B cell (primary cell): ENCODE measurements around the gene ITSN1. TPM values are rescaled to one million over a fixed set of nuclear protein-coding genes. Genes with fewer than 3 reads are reported as not detected.

Experiments
- ATAC-seq: fragments of 200-7000 bp; cut with Tn5 transposase; one replicate; pipeline ENCODE4 v1.10.0; 2021; ENCODE audit warnings: low read depth, mild to moderate bottlenecking, moderate number of reproducible peaks, moderate library complexity
- CTCF ChIA-PET: fragments of 350-600 bp; sonication (Branson Sonifier 250); formaldehyde crosslinking; loops from one replicate; lab custom pipeline; 2021; ENCODE audit warnings: antibody characterized with exemption, inconsistent platforms; lab: Charles Lee
- POLR2A ChIA-PET: fragments of 350-600 bp; sonication (Branson Sonifier 250); formaldehyde crosslinking; loops from one replicate; lab custom pipeline; 2021; ENCODE audit warnings: antibody characterized with exemption; lab: Charles Lee
- DNase-seq: peaks from one replicate; pipeline ENCODE4 v3.0.0; 2013
- H2AFZ ChIP-seq: 2 replicates; pipeline ENCODE4 v1.6.1; 2012; ENCODE audit warnings: mild to moderate bottlenecking, low read depth, low read length; ENCODE audit not compliant: insufficient read depth, poor library complexity, severe bottlenecking
- H3K27ac ChIP-seq, 2 donors: 1 replicate in 1 of 2; 2 replicates in 1 of 2; pipeline ENCODE4 v1.5.1; 2012 to 2013; ENCODE audit warnings: low read length in 2 of 2, mild to moderate bottlenecking in 2 of 2, moderate library complexity in 1 of 2
- H3K27me3 ChIP-seq, 4 experiments: fragments of 200-600 bp in 1 of 4; sonication (generic) in 1 of 4; replicated peaks in 1 of 4; 1 replicate in 2 of 4; 2 replicates in 2 of 4; pipeline versions ENCODE4 v1.6.1 to v1.7.0; 2013 to 2016; ENCODE audit warnings: low read length in 3 of 4, mild to moderate bottlenecking in 2 of 4, mixed read lengths in 1 of 4, moderate library complexity in 1 of 4; ENCODE audit not compliant: insufficient read depth in 4 of 4, control insufficient read depth in 3 of 4; ENCODE audit errors: control extremely low read depth in 1 of 4
- H3K36me3 ChIP-seq, 2 experiments: replicated peaks in 1 of 2; 1 replicate in 1 of 2; 2 replicates in 1 of 2; pipeline versions ENCODE4 v1.6.1 to v1.7.1; 2013; ENCODE audit warnings: low read length in 1 of 2; ENCODE audit not compliant: insufficient read depth in 2 of 2, control insufficient read depth in 1 of 2; ENCODE audit errors: control extremely low read depth in 1 of 2, extremely low read depth in 1 of 2
- H3K4me1 ChIP-seq, 2 donors: fragments of 200-600 bp in 1 of 2; sonication (generic) in 1 of 2; 1 replicate in 1 of 2; 2 replicates in 1 of 2; pipeline versions ENCODE4 v1.5.1 to v1.6.1; 2013 to 2017; ENCODE audit warnings: low read length in 2 of 2; ENCODE audit not compliant: control insufficient read depth in 2 of 2, insufficient read depth in 2 of 2
- H3K4me2 ChIP-seq: replicated peaks from 2 replicates; pipeline ENCODE3; 2012; ENCODE audit warnings: mild to moderate bottlenecking, low read depth, low read length; ENCODE audit not compliant: poor library complexity, severe bottlenecking
- H3K4me3 ChIP-seq, 5 experiments: fragments of 200-600 bp in 1 of 5; sonication (generic) in 1 of 5; 1 replicate in 3 of 5; 2 replicates in 2 of 5; pipeline versions ENCODE4 v1.5.1 to v1.7.0; 2011 to 2016; ENCODE audit warnings: low read length in 4 of 5, mild to moderate bottlenecking in 4 of 5, low read depth in 2 of 5, control low read depth in 1 of 5, moderate library complexity in 1 of 5; ENCODE audit not compliant: insufficient read depth in 1 of 5; ENCODE audit errors: control extremely low read depth in 1 of 5, extremely low read depth in 1 of 5
- H3K79me2 ChIP-seq: fragments of 200-600 bp; sonication (generic); one replicate; pipeline ENCODE4 v1.6.0; 2016; ENCODE audit warnings: low read length; ENCODE audit not compliant: control insufficient read depth, insufficient read depth
- H3K9ac ChIP-seq: fragments of 200-600 bp; sonication (generic); 2 replicates; pipeline ENCODE4 v1.6.1; 2017; ENCODE audit warnings: mild to moderate bottlenecking, low read length, moderate library complexity
- H3K9me3 ChIP-seq, 3 donors: one replicate each; pipeline versions ENCODE4 v1.6.1 to v1.7.1; 2013; ENCODE audit warnings: low read length in 2 of 3; ENCODE audit not compliant: control insufficient read depth in 2 of 3, insufficient read depth in 1 of 3; ENCODE audit errors: control extremely low read depth in 1 of 3
- H4K20me1 ChIP-seq: 2 replicates; pipeline ENCODE4 v1.6.0; 2012; ENCODE audit warnings: mild to moderate bottlenecking, low read length; ENCODE audit not compliant: insufficient read depth, control insufficient read depth, poor library complexity, severe bottlenecking
- H3K27ac Mint-ChIP-seq: one replicate; pipeline ENCODE4 v1.8.0; 2021; ENCODE audit warnings: mixed read lengths
- H3K27me3 Mint-ChIP-seq: one replicate; pipeline ENCODE4 v1.8.0; 2021; ENCODE audit warnings: mixed read lengths
- H3K4me1 Mint-ChIP-seq: one replicate; pipeline ENCODE4 v1.8.0; 2021; ENCODE audit warnings: mixed read lengths
- H3K4me3 Mint-ChIP-seq: one replicate; pipeline ENCODE4 v1.8.0; 2021; ENCODE audit warnings: mixed read lengths
- H3K9me3 Mint-ChIP-seq: one replicate; pipeline ENCODE4 v1.8.0; 2022; ENCODE audit warnings: mixed read lengths; ENCODE audit not compliant: insufficient read depth
- CTCF ChIP-seq: fragments of 200-600 bp; IDR thresholded peaks from one replicate; pipeline ENCODE4 v1.8.0; 2022; ENCODE audit warnings: antibody characterized with exemption, mild to moderate bottlenecking
- EZH2 ChIP-seq: IDR thresholded peaks from 2 replicates; pipeline ENCODE4 v1.6.1; 2012; ENCODE audit warnings: borderline replicate concordance, low read depth, mild to moderate bottlenecking, moderate library complexity, low read length; ENCODE audit not compliant: insufficient read depth, poor library complexity, severe bottlenecking
- WGBS: methylation state at CpG from one replicate; pipeline ENCODE4 v1.1.5; 2013; ENCODE audit warnings: missing lambda C conversion rate; ENCODE audit not compliant: insufficient coverage; 5-methylcytosine and 5-hydroxymethylcytosine counted together
- intact Hi-C: fragments of 100-400 bp; cut with micrococcal nuclease; formaldehyde crosslinking; loops from one replicate; pipeline ENCODE4 v1.10.0; 2022
- polyA plus RNA-seq: library from polyadenylated mRNA; depleted of rRNA; stranded (reverse); fragments of >200 nt; gene quantifications from 2 replicates; pipeline ENCODE4 v1.2.3, GENCODE V29; 2012
- total RNA-seq, 2 donors: library from RNA; stranded (reverse); fragments of 120-200 nt in 1 of 2; gene quantifications; 1 replicate in 1 of 2; 2 replicates in 1 of 2; pipeline versions ENCODE4 v1.2.3 to v1.2.4, GENCODE V29; 2013 to 2022

ITSN1 gene
- total and polyA plus RNA-seq, 2 donors (not counting 1 experiment from before 2014, with no cell fraction given), result 0.31 to 2.4 TPM

GRCh38 chr21:33939226-33939625 lies 296.9 kb downstream of the ITSN1 start:
- WGBS, result 100% methylated on average over 1 of the region's 3 CpGs
- ATAC-seq, result no peak
- no peak overlapping the region for H3K4me3 Mint-ChIP-seq
- Histone ChIP-seq H4K20me1 (no peaks in the 10 kb centered on the region), H2AFZ (no peak overlapping the region), H3K27me3 (no peaks in the 10 kb centered on the region), H3K36me3 (no peaks in the 10 kb centered on the region), H3K4me3 (no peak overlapping the region), H3K27ac (no peak overlapping the region), H3K79me2 (no peaks in the 10 kb centered on the region), H3K4me1 (peaks cover 0 to 16% of the 10 kb centered on the region in 2 donors), H3K4me2 (no peak overlapping the region), H3K9me3 (no peaks in the 10 kb centered on the region), H3K9ac (no peak overlapping the region)
- H3K27me3 Mint-ChIP-seq, result no peaks in the 10 kb centered on the region
- intact Hi-C loops, result no loop called here
- ChIA-PET CTCF (interaction anchor here (1.2 to 5.5 kb wide), 5 partner anchors 8 to 423 kb away, joined by 3 to 39 read pairs (median 5); no protein-coding TSS in a partner anchor), POLR2A (interaction anchor here (0.5 to 1.3 kb wide), 2 partner anchors 8 to 260 kb away, joined by 3 to 6 read pairs; no protein-coding TSS in a partner anchor)
- TF ChIP-seq CTCF (no peak), EZH2 (no peak)
- no peak overlapping the region for H3K27ac Mint-ChIP-seq
- peaks cover 9% of the 10 kb centered on the region for H3K4me1 Mint-ChIP-seq
- H3K9me3 Mint-ChIP-seq, result no peaks in the 10 kb centered on the region
- DNase-seq, result no peak

DNA sequence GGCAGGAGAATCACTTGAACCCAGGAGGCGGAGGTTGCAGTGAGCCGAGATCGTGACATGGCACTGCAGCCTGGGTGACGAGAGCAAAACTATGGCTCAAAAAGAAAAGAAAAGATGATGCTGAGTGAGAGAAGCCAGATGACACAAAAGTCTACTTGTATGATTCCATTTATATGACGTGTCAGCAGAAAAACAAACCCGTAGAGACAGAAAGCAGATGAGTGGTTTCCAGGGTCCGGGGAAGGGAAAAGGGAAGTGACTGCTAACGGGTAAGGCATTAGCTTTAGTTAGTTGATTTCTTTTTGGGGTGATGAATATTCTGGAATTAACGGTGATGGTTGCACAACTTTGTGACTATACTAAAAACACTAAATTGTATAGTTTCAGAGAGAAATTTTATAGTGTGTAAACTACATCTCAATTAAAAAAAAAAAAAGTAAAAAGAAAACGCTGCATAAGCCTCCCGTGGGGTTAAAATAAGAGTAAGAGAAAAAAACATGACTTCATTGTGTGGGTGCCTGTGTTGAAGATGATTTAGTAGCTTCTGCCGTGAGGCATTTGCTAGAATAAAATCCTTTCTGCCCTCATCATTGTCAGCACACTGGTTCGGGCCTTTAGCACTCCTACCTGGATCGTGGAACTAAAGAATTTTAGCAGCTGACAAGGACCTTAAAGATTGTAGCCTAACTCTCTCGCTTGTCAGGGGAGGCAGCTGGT lies 298.0 kb downstream of the ITSN1 start:
- Mint-ChIP-seq H3K4me3 (no peak overlapping the region), H3K9me3 (peaks cover 4% of the 10 kb centered on the region), H3K27ac (no peak overlapping the region), H3K4me1 (peaks cover 9% of the 10 kb centered on the region), H3K27me3 (no peaks in the 10 kb centered on the region)
- WGBS, result 65% methylated on average over 9 of the region's 15 CpGs
- TF ChIP-seq EZH2 (no peak), CTCF (no peak)
- POLR2A ChIA-PET, result no interaction called here
- Histone ChIP-seq H4K20me1 (no peaks in the 10 kb centered on the region), H3K9ac (no peak overlapping the region), H3K4me3 (no peak overlapping the region), H3K79me2 (no peaks in the 10 kb centered on the region), H3K9me3 (no peaks in the 10 kb centered on the region), H3K27me3 (no peaks in the 10 kb centered on the region), H3K36me3 (no peaks in the 10 kb centered on the region), H3K4me2 (no peak overlapping the region), H3K4me1 (peaks cover 0 to 16% of the 10 kb centered on the region in 2 donors), H2AFZ (no peak overlapping the region), H3K27ac (no peak overlapping the region)
- no peak for ATAC-seq
- DNase-seq, result no peak
- intact Hi-C loops, result no loop called here
- CTCF ChIA-PET, result interaction anchor here (1.2 to 5.5 kb wide), 4 partner anchors 11 to 422 kb away, joined by 3 to 39 read pairs (median 4); no protein-coding TSS in a partner anchor
